GM19023 (cell line): Measurements from ENCODE around the gene CFLAR.
"Not testable (repeated sequence)": the region's sequence is repeated elsewhere in the genome, so short reads cannot be mapped to it uniquely, and the experiment has no call there.

ENCODE experiments used
- ATAC-seq: cut with Tn5 transposase; IDR thresholded peaks from one replicate; pipeline ENCODE4 v1.9.1; 2021; ENCODE audit warnings: mild to moderate bottlenecking, moderate library complexity; ENCODE audit not compliant: unreplicated experiment

Gene CFLAR

DNA sequence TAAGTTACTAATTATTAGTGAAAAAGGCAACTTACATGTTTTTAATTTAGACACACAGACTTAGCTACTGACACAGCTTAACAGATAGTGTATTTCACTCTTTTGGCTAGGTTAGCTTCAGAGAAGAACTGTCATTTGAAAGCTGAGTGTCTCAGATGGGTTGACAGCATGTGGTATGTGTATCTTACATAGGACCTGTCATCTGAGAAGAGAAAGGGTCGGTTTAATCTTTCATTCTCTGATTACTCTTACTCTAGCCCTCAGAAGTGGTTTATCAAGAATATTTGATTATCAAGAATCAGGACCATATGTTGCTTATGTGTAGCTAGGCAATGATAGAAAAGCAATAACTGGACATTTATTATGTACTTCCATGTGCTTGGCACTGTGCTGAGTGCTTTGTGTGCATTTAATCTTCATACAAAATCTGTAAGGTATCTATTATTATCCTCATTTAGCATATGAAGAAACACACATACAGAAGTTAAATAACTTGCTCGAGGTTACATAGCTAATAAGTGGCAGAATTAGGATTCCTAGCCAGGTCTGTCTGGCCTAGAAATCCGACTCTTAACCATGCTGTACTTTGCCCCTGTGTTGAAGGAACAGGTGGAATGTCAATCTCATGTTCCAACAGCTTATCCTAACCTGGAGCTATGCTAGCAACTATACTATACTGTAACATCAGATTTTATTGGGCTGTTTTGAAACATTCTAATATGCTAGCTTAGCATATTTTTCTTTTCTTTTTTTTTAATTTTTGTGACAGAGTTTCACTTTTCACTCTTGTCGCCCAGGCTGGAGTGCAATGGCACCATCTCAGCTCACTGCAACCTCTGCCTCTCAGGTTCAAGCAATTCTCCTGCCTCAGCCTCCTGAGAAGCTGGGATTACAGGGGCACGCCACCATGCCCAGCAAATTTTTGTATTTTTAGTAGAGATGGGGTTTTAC is 28.4 kb downstream of the CFLAR start:
- no peak for ATAC-seq

DNA sequence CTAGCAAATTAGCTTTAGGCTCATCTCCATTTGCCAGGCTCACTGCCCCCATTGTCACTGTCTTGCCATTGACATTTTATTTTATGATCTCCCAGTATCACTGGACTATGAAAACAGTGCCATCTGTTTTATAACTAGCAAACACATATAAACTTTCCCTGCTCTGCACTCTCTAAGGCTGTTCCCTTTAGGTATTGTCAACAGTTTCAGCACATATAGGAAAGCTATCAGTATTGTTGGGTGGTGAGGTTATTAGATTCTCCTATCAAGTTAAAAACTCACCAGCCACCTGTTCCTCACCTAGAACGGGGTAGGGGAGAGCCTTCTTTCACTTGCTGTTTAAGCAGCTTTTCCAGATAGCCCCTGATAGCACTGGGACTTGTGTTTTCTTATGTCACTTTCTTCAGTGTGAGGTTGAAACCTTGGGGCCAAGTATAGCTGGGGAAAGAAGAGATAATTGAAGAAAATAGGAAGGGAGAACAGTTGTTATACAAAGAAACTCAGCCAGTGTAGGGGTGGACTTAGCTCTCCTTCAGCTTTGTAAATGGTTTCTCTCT is 32.5 kb downstream of the CFLAR start:
- ATAC-seq: no peak

DNA sequence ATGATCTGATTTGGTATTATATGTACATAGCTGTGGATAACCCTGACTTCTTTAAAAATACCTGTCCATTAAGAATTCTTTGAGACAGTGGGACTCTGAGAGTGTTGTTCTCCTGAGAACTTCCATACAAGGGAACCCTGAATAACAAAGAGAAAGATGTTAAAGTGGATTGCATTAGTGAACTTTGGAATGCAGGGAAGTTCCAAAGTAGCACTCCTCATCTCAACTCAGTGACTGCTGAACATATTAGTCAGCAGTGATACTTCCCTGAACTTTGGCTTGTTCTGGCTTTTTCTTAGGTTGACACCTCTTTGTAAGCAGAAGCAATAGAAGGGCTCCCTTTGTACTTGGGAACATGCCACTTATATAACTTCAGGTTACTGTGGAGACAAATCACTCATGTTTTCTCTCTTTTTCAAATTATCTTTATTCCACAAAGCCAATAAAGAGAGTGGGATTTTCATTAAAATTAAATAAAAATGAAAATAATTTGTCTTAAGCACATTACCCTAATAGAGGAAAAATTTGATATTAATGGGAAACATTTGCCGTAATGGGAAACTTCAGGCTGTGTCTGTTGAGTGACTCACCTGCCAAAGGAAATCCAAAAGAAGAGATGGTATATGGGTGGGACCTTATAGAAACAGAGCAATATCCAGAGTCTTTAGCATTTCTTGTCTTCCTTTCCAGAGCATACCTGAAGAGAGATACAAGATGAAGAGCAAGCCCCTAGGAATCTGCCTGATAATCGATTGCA is 33.3 kb downstream of the CFLAR start:
- no peak for ATAC-seq

DNA sequence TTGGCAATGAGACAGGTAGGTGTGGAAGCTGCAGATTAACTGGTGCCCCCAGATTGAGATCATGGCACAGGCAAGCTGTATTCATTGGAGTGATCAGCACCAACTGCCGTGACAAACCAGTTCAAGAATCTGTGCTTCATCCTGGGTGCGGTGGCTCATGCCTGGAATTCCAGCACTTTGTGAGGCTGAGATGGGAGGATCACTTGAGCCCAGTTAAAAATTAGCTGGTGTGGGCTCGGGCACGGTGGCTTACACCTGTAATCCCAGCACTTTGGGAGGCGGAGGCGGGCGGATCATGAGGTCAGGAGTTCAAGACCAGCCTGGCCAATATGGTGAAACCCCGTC is 33.8 kb downstream of the CFLAR start:
- not testable (repeated sequence) for ATAC-seq

DNA sequence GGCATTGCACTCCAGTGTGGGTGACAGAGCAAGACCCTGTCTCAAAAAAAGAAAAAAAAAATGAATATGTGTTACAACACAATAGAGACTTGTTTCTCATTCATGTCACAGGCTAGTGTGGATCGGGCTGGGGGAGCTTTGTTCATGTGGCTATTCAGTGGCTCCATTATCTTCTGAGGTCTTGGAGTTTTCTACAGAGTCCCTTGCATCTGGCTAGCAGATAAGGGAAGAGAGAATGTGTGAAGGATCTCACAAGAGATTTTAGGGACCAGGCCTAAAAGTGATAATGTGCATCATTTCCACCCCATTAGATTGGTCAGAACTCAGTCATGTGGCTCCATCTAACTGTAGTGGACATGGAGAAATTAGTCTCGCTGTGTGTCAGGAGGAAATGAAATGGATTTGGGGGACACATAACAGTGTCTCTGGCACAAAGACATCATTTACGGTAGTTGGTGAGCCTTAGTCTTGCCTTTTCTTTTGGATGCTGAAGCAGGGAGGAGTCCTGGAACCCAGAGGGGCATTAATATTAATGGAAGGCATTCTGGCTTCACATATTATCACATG is 34.6 kb downstream of the CFLAR start:
- no peak for ATAC-seq

DNA sequence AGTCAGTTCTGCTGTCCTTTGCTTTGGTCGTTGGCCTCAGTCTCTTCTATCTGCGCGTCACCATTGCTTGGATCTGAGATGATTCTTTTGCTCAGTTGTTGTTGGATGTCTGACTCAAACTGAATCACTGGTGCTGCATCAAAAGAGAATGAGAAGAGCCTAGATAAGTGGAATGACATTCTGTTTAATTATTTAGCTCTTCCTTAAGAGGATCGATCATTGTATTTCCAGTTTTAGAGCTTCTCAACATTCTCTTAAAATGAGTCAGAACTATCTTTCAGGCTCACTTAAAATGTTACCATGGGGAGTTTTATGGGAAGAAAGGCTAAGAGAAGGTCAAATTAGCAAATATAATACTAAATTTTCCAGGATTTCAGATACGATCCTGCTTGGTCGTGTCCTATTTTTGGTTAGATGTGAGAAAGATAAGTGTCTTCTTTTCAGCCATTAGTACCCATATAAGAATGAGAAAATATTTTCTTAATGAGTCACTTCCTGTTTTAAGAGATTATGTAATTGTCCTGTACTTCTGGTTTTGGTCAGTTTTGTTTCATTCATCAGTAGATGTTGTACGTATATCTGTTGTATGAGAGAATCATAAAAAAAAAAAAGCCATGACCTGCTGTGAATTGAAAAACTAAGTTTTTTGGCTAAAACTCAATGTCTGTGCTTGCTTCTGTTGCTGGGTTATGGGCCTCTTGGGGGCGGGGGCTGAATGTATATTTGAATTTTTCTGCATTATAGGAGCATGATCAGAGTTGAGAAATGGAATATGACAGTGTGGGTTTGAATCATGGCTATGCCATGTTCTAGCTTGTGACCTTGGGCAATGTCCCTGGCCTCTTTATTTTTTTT is 35.4 kb downstream of the CFLAR start:
- peak; percentile 59 for ATAC-seq

DNA sequence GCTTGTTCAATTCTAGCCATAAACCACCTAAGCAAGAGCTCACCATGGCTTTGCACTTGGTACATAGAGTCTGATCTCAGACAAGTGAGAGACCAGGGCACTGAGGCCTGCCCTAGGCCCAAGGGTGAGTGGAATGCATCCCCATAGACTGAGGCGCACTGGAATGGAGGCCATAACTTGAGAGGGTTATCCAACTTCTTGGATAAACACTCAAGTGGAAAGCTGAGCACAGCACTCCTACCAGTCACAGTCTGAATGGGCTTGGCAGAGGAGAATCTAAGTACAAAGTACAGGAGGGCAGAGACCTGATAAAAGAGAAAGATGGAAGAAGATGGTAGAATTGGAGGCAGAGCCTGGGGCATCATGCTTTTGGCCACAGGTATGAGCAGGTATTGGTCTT is 36.6 kb downstream of the CFLAR start:
- no peak for ATAC-seq

DNA sequence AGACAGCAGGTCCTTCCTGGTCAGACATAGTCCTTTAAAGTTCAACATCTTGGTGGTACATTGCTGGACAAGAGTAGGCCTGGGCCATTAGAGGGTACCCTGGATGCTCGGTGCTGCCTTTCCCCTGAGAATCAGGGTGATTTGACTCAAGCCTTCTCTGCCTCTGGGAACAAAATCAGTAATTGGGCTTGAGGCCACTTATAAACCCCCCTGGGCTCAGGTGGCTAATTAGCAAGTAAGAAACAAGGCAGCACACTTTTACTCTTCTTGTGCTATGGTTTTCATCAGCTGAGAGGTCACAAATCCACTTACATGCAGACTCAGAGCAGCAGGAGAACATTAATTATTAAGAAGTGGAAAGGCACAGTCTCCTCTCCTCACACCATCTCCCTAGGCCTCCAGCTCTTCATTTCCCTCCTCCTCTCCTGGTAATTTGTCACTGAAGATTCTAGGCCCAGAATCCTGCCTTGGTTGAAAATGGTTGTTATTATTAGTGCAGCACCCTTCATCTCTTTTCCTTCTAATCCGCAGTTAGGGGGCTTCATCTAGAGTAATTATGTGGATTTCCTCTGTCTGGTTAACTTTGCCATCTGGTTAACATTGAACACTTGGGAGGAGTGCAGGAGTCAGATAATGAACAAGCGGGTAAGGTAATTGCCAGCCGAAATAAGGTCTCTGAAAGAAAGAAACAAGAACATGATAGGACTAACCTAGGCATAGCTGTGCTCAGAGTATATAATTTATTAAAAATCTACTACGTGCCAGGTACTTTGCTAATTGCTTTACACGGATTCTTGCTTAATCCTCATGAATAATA is 37.2 kb downstream of the CFLAR start:
- ATAC-seq: no peak

DNA sequence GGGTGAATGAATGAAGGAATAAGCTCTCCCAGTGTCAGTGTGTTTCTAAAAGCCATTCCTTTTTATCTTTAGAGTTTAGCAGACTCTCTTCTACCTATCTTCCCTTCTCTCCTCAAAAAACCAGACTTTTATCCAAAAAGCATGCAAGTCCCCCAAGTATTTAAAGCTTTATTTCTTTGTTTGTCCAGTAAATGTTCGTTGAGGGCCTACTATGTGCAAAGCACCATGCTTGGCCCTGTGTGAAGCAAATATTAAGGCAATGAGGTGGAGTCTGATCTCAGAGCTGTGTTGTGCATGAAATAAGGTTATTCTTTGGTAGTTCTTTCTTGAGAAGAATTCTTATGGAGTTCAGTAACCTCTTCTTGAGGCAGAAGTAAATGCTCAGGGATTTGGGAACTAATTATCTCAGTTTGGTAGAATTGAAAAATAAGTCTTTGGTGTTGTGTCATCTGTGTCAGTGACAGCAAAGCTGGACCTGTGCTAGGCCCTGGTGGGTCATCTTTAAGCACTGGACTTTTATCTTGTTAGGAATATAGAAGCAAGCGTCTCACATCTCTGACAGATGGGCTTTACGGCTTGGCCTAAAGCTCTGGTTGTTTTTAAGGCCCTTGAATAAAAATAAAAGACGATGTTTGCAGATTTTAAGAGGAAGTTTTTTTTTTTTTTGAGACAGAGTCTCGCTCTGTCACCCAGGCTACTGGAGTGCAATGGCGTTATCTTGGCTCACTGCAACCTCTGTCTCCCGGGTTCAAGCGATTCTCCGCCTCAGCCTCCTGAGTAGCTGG is 38.8 kb downstream of the CFLAR start:
- no peak for ATAC-seq

DNA sequence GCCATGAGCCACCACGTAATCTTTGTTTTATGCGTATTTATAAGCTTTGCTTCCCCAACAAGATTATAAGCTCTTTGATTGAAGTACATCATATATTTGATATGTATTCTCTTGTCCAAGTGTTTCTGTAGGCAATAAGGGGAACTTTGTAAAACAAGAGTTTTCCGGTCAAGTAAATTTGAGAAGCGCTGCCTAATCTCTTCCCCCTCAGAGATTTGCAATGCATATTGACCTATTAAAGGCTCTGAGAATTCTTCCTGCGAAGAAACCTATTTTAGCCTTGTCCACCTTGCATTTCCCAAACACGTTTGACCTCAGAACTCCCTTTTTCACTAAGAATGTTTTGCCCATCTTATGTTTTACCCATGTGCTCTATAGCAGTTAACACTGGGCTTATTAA is 40.1 kb downstream of the CFLAR start:
- ATAC-seq: no peak

DNA sequence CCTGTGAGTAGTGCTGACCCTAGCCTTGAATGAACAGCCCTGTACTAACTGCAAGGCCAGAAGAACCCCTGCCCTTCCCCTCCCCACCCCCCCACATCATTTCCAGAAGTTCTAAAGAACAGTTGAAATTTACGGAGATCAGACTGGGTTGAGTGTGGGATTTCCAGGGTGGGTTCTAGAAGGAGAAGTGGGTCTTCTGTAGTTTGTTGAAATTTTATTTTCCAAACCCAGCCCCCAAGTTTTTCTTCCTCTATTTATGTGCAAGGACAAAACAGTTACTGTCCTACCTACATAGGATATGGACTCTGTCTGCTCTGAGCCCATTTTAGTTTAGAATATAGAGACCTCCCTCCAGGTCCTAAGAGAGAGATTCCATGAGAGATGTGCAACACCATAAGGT is 40.7 kb downstream of the CFLAR start:
- no peak for ATAC-seq

DNA sequence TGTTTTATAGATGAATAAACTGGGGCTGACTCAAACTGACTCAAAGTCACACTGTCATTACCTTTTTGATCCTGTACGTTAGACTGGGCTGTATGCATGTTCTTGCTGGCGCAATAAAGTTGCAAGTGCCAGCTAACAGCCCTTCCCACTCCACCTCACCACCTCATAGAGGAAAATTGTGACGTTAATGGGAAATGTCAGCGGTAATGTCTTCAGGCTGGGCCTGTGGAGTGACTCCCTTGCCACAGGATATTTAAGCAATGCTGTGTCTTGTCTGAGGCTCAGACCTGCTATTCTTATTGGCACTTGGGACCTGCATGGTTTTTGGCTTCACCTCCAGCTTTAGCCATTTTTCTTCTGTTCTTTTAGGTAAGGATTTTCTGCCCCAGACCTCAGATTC is 41.7 kb downstream of the CFLAR start:
- no peak for ATAC-seq

DNA sequence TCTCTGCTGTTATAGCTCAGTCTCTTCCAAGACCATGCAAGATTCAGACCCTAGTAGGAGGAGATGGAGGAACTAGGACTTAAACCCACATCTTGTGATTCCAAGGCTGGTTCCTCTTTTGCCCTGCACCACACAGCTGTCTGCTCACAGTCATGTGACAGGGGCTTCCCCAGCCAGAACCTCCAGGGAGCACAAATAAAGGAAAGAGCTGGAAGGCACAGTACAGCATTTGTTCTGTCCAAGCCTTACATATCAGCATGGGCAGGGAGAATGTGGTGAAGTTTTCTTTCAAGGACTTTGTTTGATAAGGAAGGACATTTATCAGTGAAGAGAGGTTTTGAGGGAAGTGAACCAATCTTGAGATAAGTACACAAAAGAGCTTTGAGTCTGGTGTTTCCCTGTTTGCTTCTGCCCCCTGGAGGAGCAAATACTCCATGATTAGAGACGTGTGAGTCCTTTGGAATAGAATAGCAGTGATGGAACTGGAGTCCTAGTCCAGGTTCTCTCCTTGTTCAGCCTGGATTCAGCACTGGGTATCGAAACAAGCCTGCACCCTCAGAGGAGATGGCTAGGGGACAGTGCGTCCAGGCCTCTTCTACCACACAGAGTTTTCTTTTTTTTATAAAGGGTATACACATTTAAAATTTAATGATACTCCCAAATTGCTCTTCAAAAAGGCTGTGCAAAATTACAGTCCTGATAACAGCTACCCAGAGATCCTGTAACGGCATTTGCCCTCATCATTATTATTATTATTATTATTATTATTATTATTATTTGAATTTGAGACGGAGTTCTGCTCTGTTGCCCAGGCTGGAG is 42.4 kb downstream of the CFLAR start:
- ATAC-seq: peak; percentile 96

DNA sequence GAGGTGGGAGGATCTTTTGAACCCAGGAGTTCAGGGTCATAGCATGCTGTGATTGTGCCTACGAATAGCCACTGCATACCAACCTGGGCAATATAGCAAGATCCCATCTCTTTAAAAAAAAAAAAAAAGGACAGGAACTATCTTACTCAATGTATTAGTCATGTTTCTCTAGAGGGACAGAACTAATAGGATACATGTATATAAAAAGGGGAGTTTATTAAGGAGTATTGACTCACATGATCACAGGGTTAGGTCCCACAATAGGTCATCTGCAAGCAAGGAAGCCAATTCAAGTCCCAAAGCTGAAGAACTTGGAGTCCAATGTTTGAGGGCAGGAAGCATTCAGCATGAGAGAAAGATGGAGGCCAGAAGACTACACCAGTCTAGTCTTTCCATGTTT is 48.2 kb downstream of the CFLAR start:
- ATAC-seq: no peak

DNA sequence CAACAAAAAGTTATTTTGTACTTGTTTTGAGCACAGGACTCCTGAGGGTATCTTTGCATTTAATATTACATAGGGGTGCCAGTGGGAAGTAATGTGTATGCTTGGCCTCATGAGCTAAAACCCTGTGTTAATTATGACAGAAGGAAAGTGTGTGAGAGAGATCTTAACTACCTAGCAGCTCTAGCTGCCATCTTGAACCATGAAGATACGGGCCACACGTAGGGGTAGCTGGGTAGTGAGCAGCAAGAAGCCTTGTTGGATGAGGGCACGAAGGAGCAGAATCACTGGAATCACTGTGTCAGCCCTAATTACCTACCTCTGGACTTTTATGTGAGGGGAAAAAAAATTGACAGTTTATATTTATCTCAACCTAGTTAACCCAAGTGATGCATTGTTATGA is 51.6 kb downstream of the CFLAR start:
- ATAC-seq: no peak

DNA sequence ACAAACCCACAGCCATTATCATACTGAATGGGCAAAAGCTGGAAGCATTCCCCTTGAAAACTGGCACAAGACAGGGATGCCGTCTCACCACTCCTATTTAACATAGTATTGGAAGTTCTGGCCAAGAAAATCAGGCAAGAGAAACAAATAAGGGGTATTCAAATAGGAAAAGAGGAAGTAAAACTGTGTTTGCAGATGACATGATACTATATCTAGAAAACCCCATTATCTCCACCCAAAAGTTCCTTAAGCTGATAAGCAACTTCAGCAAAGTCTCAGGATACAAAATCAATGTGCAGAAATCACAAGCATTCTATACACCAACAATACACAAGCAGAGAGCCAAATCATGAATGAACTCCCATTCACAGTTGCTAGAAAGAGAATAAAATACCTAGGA is 52.5 kb downstream of the CFLAR start:
- not testable (repeated sequence) for ATAC-seq

DNA sequence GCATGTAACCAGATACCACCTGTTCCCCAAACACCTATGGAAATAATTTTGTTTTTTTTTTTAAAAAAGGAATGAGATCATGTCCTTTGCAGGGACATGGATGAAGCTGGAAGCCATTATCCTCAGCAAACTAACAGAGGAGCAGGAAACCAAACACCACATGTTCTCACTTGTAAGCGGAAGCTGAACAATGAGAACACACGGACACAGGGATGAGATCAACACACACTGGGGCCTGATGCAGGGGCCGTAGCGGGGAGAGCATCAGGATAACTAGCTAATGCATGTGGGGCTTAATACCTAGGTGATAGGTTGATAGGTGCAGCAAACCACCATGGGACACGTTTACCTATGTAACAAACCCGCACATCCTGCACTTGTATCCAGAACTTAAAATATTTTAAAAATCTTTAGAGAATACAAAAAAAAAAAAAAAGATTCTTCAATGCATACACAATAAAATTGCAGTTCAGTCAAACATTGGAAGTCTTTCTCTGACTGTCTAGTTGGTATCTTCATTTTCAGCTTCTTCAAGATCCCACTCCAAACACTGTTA is 55.4 kb downstream of the CFLAR start:
- no peak for ATAC-seq

DNA sequence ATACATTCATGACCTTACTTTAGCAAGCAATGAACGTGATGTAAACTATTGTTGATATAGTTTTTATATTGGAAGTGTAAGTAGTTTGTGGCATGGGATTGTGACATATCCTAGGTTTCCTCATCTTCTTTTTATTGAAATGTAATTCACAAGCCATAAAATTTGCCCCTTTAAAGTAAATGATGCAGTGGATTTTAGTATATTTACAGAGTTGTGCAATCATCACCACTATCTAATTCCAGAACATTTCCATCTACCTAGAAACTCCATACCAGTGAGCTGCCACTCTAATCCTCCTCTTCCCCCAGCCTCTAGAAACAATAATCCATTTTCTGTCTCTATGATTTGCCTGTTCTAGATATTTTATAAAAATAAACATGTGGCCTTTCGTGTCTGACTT is 56.3 kb downstream of the CFLAR start:
- no peak for ATAC-seq
